SK-N-SH (cell line): ENCODE results near the gene FGF19. TPM values are rescaled to one million over a fixed set of nuclear protein-coding genes. Genes with fewer than 3 reads are reported as not detected.

Experiments used
- CTCF ChIA-PET: fragments of 300-600, 350-600 bp; formaldehyde crosslinking; extraction: SDS; loops from one replicate; lab custom pipeline; 2021; lab: Yijun Ruan, JAX
- POLR2A ChIA-PET: fragments of 350-600 bp; sonication (Branson Sonifier 250); formaldehyde crosslinking; extraction: SDS; loops from one replicate; lab custom pipeline; 2020; ENCODE audit warnings: antibody characterized with exemption, inconsistent platforms; lab: Yijun Ruan, JAX
- DNase-seq: peaks from one replicate; pipeline ENCODE4 v3.0.0; 2012
- H2AFZ ChIP-seq: fragments of 200-600 bp; sonication (generic); 2 replicates; pipeline ENCODE4 v1.8.1; 2016; ENCODE audit warnings: antibody characterized with exemption, mild to moderate bottlenecking, low read depth
- H3F3A ChIP-seq: fragments of 200-600 bp; sonication (generic); replicated peaks from 2 replicates; pipeline ENCODE3; 2016; ENCODE audit warnings: antibody characterized with exemption, mild to moderate bottlenecking; ENCODE audit not compliant: insufficient read depth
- H3K27ac ChIP-seq, 2 experiments: fragments of 200-500 bp in 1 of 2; fragments of 200-600 bp in 1 of 2; sonication (Bioruptor generic) in 1 of 2; sonication (generic), shearing (Covaris generic) in 1 of 2; 2 replicates each; pipeline versions ENCODE4 v1.5.1 to v1.6.1; 2014 to 2016; ENCODE audit warnings: low read depth in 2 of 2, inconsistent platforms in 1 of 2, low read length in 1 of 2, mild to moderate bottlenecking in 1 of 2, mixed read lengths in 1 of 2
- H3K27me3 ChIP-seq: fragments of 200-600 bp; sonication (generic), shearing (Covaris generic); 2 replicates; pipeline ENCODE4 v1.6.1; 2016; ENCODE audit warnings: mixed run types; ENCODE audit not compliant: insufficient read depth
- H3K36me3 ChIP-seq, 2 experiments: fragments of 200-500 bp in 1 of 2; fragments of 200-600 bp in 1 of 2; sonication (Bioruptor generic) in 1 of 2; sonication (generic) in 1 of 2; replicated peaks in 1 of 2; 2 replicates each; pipeline versions ENCODE3 to v1.5.1; 2014 to 2016; ENCODE audit warnings: low read length in 1 of 2, mild to moderate bottlenecking in 1 of 2; ENCODE audit not compliant: insufficient read depth in 2 of 2, control insufficient read depth in 1 of 2
- H3K4me1 ChIP-seq, 2 experiments: fragments of 200-500 bp in 1 of 2; fragments of 200-600 bp in 1 of 2; sonication (Bioruptor generic) in 1 of 2; sonication (generic), shearing (Covaris generic) in 1 of 2; 2 replicates each; pipeline versions ENCODE4 v1.5.1 to v1.6.1; 2014 to 2016; ENCODE audit warnings: low read depth in 1 of 2, low read length in 1 of 2, mixed run types in 1 of 2; ENCODE audit not compliant: insufficient read depth in 2 of 2, control insufficient read depth in 1 of 2
- H3K4me2 ChIP-seq: fragments of 200-600 bp; sonication (generic), shearing (Covaris generic); 2 replicates; pipeline ENCODE4 v1.6.1; 2017; ENCODE audit warnings: mixed run types
- H3K4me3 ChIP-seq, 2 experiments: fragments of 200-500 bp in 1 of 2; fragments of 200-600 bp in 1 of 2; sonication (Bioruptor generic) in 1 of 2; sonication (generic), shearing (Covaris generic) in 1 of 2; 2 replicates each; pipeline versions ENCODE4 v1.5.1 to v1.8.1; 2014 to 2016; ENCODE audit warnings: low read depth in 2 of 2, inconsistent platforms in 1 of 2, low read length in 1 of 2, mild to moderate bottlenecking in 1 of 2, mixed read lengths in 1 of 2, moderate library complexity in 1 of 2
- H3K79me2 ChIP-seq: fragments of 200-600 bp; sonication (generic); 2 replicates; pipeline ENCODE4 v1.8.1; 2017; ENCODE audit warnings: mild to moderate bottlenecking; ENCODE audit not compliant: insufficient read depth
- H3K9ac ChIP-seq: fragments of 200-600 bp; sonication (generic); 2 replicates; pipeline ENCODE4 v1.6.1; 2017; ENCODE audit warnings: mixed run types
- H3K9me2 ChIP-seq: fragments of 200-600 bp; sonication (generic); 2 replicates; pipeline ENCODE4 v1.6.1; 2017; ENCODE audit warnings: mixed run types
- H3K9me3 ChIP-seq: fragments of 200-600 bp; sonication (generic); 2 replicates; pipeline ENCODE4 v1.6.1; 2017; ENCODE audit warnings: mixed run types, mild to moderate bottlenecking, moderate library complexity
- H4K20me1 ChIP-seq: fragments of 200-600 bp; sonication (generic); 2 replicates; pipeline ENCODE4 v1.6.1; 2017; ENCODE audit warnings: mild to moderate bottlenecking, mixed run types; ENCODE audit not compliant: insufficient read depth
- ELF1 ChIP-seq: IDR thresholded peaks from 2 replicates; pipeline ENCODE4 v1.4.0; 2012
- EZH2phosphoT487 ChIP-seq: fragments of 200-600 bp; sonication (generic); IDR thresholded peaks from 2 replicates; pipeline ENCODE4 v1.6.1; 2017; ENCODE audit warnings: low read depth, mixed run types, mild to moderate bottlenecking, antibody characterized with exemption, moderate library complexity, borderline replicate concordance
- FOXM1 ChIP-seq: IDR thresholded peaks from 2 replicates; pipeline ENCODE4 v1.4.0; 2012; ENCODE audit warnings: low read depth, mild to moderate bottlenecking
- GABPA ChIP-seq: IDR thresholded peaks from 2 replicates; pipeline ENCODE4 v1.4.0; 2012; ENCODE audit warnings: low read depth, mild to moderate bottlenecking
- MEF2A ChIP-seq: IDR thresholded peaks from 2 replicates; pipeline ENCODE4 v1.4.0; 2012; ENCODE audit warnings: low read depth, borderline replicate concordance
- MXI1 ChIP-seq: IDR thresholded peaks from 2 replicates; pipeline ENCODE4 v1.6.1; 2012; ENCODE audit warnings: mild to moderate bottlenecking, low read depth, low read length, improper control_type of control experiment
- NFIC ChIP-seq: IDR thresholded peaks from 2 replicates; pipeline ENCODE4 v1.4.0; 2012; ENCODE audit warnings: borderline replicate concordance
- NRF1 ChIP-seq: IDR thresholded peaks from 2 replicates; pipeline ENCODE4 v1.6.1; 2012; ENCODE audit warnings: low read depth, mild to moderate bottlenecking, low read length
- SIN3A ChIP-seq: IDR thresholded peaks from 2 replicates; pipeline ENCODE4 v1.6.1; 2012; ENCODE audit warnings: low read depth, mild to moderate bottlenecking, low read length, moderate library complexity, borderline replicate concordance
- YY1 ChIP-seq: IDR thresholded peaks from 2 replicates; pipeline ENCODE4 v1.4.0; 2012; ENCODE audit warnings: low read depth, mild to moderate bottlenecking
- WGBS: methylation state at CpG from one replicate; pipeline ENCODE4 v1.1.6; 2017; ENCODE audit warnings: low lambda C conversion rate; 5-methylcytosine and 5-hydroxymethylcytosine counted together
- polyA plus RNA-seq, 3 experiments: library from polyadenylated mRNA; depleted of rRNA; stranded (reverse); fragments of >200 nt; gene quantifications; 2 replicates each; pipeline ENCODE4 v1.2.3, GENCODE V29; 2012
- TF ChIP-seq, protein P1 (sequence below): IDR thresholded peaks from 2 replicates; pipeline ENCODE4 v1.6.1; 2012; ENCODE audit warnings: mild to moderate bottlenecking, low read depth, low read length, moderate library complexity
- TF ChIP-seq, protein P2 (sequence below): IDR thresholded peaks from 2 replicates; pipeline ENCODE4 v1.4.0; 2012; ENCODE audit warnings: low read depth, borderline replicate concordance

The FGF19 gene
- polyA plus RNA-seq, 1 of the 3 experiments (the other 2 are of a cell fraction): not detected

DNA sequence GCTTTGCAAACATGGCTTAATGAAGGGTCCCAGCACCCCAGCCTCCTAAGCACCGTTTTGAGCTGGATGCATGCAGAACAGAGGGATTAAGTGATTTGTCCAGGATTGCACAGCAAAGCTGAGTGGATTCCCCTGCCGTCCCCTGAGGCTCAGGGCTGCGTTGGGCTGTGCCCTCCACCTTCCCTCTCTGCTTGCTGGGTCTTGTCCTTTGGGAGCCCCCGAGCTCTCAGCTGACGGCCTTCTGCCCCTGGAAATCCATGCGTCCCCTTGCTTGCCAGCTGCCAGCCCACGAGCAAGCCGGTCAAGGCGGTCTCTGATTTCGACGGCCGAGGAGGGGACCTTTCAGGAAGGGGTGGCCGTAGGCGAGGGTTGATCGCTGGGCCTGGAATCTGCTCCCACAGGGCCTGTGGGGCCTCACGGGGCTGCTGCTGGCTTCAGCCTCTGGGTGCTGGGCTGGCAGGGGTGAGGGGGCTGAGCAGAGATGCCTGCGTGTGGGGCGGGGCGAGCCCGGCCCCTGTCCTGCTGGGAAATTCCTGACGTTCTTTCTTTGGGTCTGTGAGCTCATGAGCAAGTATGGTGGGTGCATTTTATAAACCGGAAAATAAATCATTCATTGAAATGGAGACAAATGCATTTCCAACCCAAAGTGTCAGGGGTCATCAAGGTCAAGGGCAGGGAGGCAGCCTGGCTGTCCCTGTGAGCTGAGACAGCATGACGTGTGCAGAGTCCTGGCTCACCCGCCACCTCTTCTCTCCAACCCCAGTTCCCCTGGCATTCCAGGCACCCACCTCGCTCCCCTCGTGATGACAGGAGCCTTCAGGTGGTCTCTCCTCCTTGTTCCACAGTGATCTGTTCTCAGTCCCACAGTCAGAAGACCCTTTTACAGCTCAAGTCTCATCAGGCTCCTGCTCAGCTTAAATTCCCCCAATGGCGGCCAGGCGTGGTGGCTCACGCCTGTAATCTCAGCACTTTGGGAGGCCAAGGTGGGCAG is 43.2 kb upstream of the FGF19 start:
- CTCF ChIA-PET: interaction anchor here (1.4 kb wide), 1 partner anchor 141 kb away, joined by 4 read pairs; no protein-coding TSS in a partner anchor

More for the DNA sequence above, 43.2 kb upstream of the FGF19 start:
- POLR2A ChIA-PET: no interaction called here
- Histone ChIP-seq H3K9ac (no peak overlapping the region), H4K20me1 (no peaks in the 10 kb centered on the region), H3F3A (no peaks in the 10 kb centered on the region), H3K4me2 (no peak overlapping the region), H3K36me3 (no peaks in the 10 kb centered on the region), H3K79me2 (no peaks in the 10 kb centered on the region), H3K4me3 (no peak overlapping the region), H3K4me1 (no peaks in the 10 kb centered on the region), H3K27me3 (no peaks in the 10 kb centered on the region), H3K27ac (no peak overlapping the region)
- DNase-seq: no peak
- TF ChIP-seq, protein P1, sequence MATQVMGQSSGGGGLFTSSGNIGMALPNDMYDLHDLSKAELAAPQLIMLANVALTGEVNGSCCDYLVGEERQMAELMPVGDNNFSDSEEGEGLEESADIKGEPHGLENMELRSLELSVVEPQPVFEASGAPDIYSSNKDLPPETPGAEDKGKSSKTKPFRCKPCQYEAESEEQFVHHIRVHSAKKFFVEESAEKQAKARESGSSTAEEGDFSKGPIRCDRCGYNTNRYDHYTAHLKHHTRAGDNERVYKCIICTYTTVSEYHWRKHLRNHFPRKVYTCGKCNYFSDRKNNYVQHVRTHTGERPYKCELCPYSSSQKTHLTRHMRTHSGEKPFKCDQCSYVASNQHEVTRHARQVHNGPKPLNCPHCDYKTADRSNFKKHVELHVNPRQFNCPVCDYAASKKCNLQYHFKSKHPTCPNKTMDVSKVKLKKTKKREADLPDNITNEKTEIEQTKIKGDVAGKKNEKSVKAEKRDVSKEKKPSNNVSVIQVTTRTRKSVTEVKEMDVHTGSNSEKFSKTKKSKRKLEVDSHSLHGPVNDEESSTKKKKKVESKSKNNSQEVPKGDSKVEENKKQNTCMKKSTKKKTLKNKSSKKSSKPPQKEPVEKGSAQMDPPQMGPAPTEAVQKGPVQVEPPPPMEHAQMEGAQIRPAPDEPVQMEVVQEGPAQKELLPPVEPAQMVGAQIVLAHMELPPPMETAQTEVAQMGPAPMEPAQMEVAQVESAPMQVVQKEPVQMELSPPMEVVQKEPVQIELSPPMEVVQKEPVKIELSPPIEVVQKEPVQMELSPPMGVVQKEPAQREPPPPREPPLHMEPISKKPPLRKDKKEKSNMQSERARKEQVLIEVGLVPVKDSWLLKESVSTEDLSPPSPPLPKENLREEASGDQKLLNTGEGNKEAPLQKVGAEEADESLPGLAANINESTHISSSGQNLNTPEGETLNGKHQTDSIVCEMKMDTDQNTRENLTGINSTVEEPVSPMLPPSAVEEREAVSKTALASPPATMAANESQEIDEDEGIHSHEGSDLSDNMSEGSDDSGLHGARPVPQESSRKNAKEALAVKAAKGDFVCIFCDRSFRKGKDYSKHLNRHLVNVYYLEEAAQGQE: no peak
- no peak for TF ChIP-seq SIN3A
- no peak for TF ChIP-seq NFIC
- TF ChIP-seq ELF1: no peak
- no peak for TF ChIP-seq NRF1
- no peak for TF ChIP-seq FOXM1
- TF ChIP-seq, protein P2, sequence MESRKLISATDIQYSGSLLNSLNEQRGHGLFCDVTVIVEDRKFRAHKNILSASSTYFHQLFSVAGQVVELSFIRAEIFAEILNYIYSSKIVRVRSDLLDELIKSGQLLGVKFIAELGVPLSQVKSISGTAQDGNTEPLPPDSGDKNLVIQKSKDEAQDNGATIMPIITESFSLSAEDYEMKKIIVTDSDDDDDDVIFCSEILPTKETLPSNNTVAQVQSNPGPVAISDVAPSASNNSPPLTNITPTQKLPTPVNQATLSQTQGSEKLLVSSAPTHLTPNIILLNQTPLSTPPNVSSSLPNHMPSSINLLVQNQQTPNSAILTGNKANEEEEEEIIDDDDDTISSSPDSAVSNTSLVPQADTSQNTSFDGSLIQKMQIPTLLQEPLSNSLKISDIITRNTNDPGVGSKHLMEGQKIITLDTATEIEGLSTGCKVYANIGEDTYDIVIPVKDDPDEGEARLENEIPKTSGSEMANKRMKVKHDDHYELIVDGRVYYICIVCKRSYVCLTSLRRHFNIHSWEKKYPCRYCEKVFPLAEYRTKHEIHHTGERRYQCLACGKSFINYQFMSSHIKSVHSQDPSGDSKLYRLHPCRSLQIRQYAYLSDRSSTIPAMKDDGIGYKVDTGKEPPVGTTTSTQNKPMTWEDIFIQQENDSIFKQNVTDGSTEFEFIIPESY: no peak
- TF ChIP-seq GABPA: no peak
- TF ChIP-seq MXI1: no peak
- no peak for TF ChIP-seq YY1
- no peak for TF ChIP-seq MEF2A
- no peak for TF ChIP-seq EZH2phosphoT487
- TF ChIP-seq, all 33 proteins: peak for 0
- Histone ChIP-seq H2AFZ (no peak overlapping the region), H3K9me2 (no peaks in the 10 kb centered on the region), H3K9me3 (no peaks in the 10 kb centered on the region)
- 79% methylated on average over 26 of the region's 29 CpGs for WGBS
